ENCODE measurements around the gene TRIO. TPM values are rescaled to one million over a fixed set of nuclear protein-coding genes. Genes with fewer than 3 reads are reported as not detected.

The TRIO gene
- total RNA-seq, 1 experiment from 2014 or later = 136 TPM

DNA sequence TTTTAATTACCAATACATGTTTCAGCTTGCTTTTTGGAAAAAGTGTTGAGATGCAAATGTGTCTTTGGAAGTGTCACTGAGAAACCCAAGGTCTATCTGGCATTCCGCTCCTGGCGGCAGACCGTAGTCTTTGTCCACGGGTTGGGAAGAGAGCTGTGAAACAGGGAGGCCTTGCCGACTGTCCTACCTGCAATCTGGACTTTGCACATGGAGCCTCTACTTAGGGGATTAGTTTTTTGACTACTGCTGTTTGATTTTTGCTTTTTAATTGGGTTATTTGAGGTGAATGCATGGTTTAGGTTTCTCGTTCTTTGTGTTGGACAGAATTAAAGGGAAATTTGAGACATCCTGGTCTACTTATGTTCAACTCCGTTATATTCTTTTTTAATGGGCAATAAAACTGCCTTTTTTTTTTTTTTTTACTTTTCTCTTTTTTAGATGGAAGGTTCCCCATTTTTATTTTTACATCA lies 25.7 kb downstream of the TRIO start:
- H3K4me3 Mint-ChIP-seq (ENCODE audit: unreplicated experiment) = no peak overlapping the region
- no peak for DNase-seq (ENCODE audit: unreplicated experiment)
- H3K36me3 Mint-ChIP-seq (ENCODE audit: insufficient read depth, unreplicated experiment) = no peaks in the 10 kb centered on the region
- H3K27me3 Mint-ChIP-seq (ENCODE audit: insufficient read depth, unreplicated experiment) = no peaks in the 10 kb centered on the region
- no TSS peak for BruUV-seq (replicated peaks)
- TF ChIP-seq, protein P1, sequence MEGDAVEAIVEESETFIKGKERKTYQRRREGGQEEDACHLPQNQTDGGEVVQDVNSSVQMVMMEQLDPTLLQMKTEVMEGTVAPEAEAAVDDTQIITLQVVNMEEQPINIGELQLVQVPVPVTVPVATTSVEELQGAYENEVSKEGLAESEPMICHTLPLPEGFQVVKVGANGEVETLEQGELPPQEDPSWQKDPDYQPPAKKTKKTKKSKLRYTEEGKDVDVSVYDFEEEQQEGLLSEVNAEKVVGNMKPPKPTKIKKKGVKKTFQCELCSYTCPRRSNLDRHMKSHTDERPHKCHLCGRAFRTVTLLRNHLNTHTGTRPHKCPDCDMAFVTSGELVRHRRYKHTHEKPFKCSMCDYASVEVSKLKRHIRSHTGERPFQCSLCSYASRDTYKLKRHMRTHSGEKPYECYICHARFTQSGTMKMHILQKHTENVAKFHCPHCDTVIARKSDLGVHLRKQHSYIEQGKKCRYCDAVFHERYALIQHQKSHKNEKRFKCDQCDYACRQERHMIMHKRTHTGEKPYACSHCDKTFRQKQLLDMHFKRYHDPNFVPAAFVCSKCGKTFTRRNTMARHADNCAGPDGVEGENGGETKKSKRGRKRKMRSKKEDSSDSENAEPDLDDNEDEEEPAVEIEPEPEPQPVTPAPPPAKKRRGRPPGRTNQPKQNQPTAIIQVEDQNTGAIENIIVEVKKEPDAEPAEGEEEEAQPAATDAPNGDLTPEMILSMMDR (IDR thresholded peaks at IDR 0.05; ENCODE audit: unreplicated experiment) = no peak
- intact Hi-C loops (cut with micrococcal nuclease) = no loop called here
- ChIA-PET CTCF (interaction anchor here (0.6 to 1.3 kb wide), 2 partner anchors 12 to 35 kb away, joined by 3 read pairs; no protein-coding TSS in a partner anchor), POLR2A (interaction anchor here (0.6 to 4.6 kb wide), 6 partner anchors 10 to 21 kb away, joined by 4 to 26 read pairs (median 8); no protein-coding TSS in a partner anchor)
- peaks cover 65% of the 10 kb centered on the region for H3K4me1 Mint-ChIP-seq (ENCODE audit: insufficient read depth, unreplicated experiment)
- H3K9me3 Mint-ChIP-seq (ENCODE audit: unreplicated experiment) = peaks cover 9% of the 10 kb centered on the region
- no peak overlapping the region for H3K27ac Mint-ChIP-seq (ENCODE audit: low read depth, unreplicated experiment)

DNA sequence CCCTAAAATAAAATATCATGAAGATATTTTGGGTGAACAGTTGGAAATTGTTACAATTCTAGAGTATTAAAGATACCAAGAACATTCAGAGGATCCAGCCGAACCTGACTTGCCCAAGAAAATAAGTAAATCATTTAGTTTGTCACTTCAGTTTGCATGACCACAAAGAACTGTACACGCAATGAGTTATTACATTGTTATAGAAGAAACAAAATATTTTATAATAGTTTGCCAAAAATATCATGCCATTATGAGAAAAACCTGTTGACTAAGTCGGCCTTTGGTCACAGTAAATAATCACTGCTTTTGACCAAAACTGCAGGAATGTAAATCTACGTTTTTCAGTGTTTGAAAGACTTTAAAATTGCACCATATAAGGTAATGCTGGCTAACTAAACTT lies 27.9 kb downstream of the TRIO start:
- BruUV-seq (replicated peaks) = no TSS peak
- TF ChIP-seq, protein P1 (IDR thresholded peaks at IDR 0.05; ENCODE audit: unreplicated experiment) = no peak
- Mint-ChIP-seq H3K4me1 (ENCODE audit: insufficient read depth, unreplicated experiment) (peaks cover 64% of the 10 kb centered on the region), H3K36me3 (ENCODE audit: insufficient read depth, unreplicated experiment) (no peaks in the 10 kb centered on the region), H3K9me3 (ENCODE audit: unreplicated experiment) (no peaks in the 10 kb centered on the region), H3K27ac (ENCODE audit: low read depth, unreplicated experiment) (no peak overlapping the region), H3K27me3 (ENCODE audit: insufficient read depth, unreplicated experiment) (no peaks in the 10 kb centered on the region), H3K4me3 (ENCODE audit: unreplicated experiment) (no peak overlapping the region)
- DNase-seq (ENCODE audit: unreplicated experiment) = no peak
- CTCF ChIA-PET = interaction anchor here (0.6 to 1.4 kb wide), 5 partner anchors 12 to 470 kb away, joined by 3 to 6 read pairs (median 3); no protein-coding TSS in a partner anchor
- POLR2A ChIA-PET = interaction anchor here (0.9 to 5.0 kb wide), 5 partner anchors 9 to 25 kb away, joined by 3 to 54 read pairs (median 4); no protein-coding TSS in a partner anchor
- intact Hi-C loops (cut with micrococcal nuclease) = no loop called here

DNA sequence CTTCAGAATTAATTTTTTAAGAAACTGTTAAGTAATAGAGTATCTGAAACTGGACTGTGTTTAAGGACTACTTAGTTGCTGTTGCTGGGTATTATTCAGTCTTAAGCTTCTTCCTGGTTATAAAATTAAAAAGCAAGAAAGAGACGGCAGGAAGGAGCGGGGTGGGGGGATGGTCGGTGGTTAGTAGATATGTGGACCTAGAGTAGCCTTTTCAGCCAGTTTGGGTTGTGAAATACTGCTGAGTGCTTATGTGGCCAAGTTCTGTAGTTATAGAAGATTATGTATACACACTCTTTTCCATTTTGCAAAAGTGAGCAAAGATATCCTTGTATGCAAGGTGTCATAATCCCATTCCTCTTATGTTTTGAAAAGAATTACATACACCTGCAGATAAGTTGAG lies 28.5 kb downstream of the TRIO start:
- Mint-ChIP-seq H3K9me3 (ENCODE audit: unreplicated experiment) (no peaks in the 10 kb centered on the region), H3K36me3 (ENCODE audit: insufficient read depth, unreplicated experiment) (no peaks in the 10 kb centered on the region), H3K4me3 (ENCODE audit: unreplicated experiment) (no peak overlapping the region), H3K4me1 (ENCODE audit: insufficient read depth, unreplicated experiment) (peaks cover 59% of the 10 kb centered on the region), H3K27me3 (ENCODE audit: insufficient read depth, unreplicated experiment) (no peaks in the 10 kb centered on the region), H3K27ac (ENCODE audit: low read depth, unreplicated experiment) (no peak overlapping the region)
- TF ChIP-seq, protein P1 (IDR thresholded peaks at IDR 0.05; ENCODE audit: unreplicated experiment) = no peak
- intact Hi-C loops (cut with micrococcal nuclease) = no loop called here
- ChIA-PET POLR2A (interaction anchor here (0.9 to 5.0 kb wide), 6 partner anchors 9 to 26 kb away, joined by 3 to 54 read pairs (median 4); no protein-coding TSS in a partner anchor), CTCF (interaction anchor here (0.6 to 1.4 kb wide), 5 partner anchors 12 to 469 kb away, joined by 3 to 6 read pairs (median 3); no protein-coding TSS in a partner anchor)
- no TSS peak for BruUV-seq (replicated peaks)
- peak; percentile 51 for DNase-seq (ENCODE audit: unreplicated experiment)

DNA sequence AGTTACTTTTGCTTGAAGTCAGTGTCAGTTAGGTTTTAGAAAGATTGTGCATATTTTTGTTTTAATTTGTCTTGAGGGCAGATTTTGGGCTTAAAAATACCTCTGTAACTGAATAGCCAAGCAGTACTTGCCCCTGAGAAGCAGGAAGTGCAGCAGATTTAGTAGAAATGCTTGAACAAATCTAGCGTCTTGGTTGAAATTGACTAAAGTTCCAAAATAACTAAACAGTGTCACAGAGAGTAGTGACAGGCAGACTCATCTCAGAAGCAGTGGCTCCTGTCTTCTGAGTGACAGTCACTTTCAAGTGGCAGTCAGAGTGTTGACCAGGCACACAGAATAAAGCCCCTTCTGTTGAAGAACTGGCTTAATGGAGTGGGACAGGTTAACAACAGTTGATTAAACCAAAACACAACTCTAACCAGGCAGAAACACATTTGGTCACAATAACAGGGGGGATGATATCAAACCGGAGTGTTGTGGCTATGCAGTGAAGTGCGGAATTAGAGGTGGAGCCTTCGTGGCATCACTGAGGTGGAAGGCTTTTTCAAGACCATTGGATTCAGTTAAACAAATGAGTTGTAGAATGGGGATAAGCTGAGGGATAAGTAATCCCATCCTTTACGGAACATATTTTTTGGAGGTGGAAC lies 29.1 kb downstream of the TRIO start:
- no peak overlapping the region for H3K4me3 Mint-ChIP-seq (ENCODE audit: unreplicated experiment)
- no TSS peak for BruUV-seq (replicated peaks)
- CTCF ChIA-PET = interaction anchor here (1.4 kb wide), 1 partner anchor 98 kb away, joined by 3 read pairs; no protein-coding TSS in a partner anchor
- DNase-seq (ENCODE audit: unreplicated experiment) = no peak
- peaks cover 53% of the 10 kb centered on the region for H3K4me1 Mint-ChIP-seq (ENCODE audit: insufficient read depth, unreplicated experiment)
- no peaks in the 10 kb centered on the region for H3K27me3 Mint-ChIP-seq (ENCODE audit: insufficient read depth, unreplicated experiment)
- POLR2A ChIA-PET = interaction anchor here (0.9 to 5.0 kb wide), 4 partner anchors 8 to 17 kb away, joined by 3 to 54 read pairs (median 4); no protein-coding TSS in a partner anchor
- intact Hi-C loops (cut with micrococcal nuclease) = no loop called here
- H3K27ac Mint-ChIP-seq (ENCODE audit: low read depth, unreplicated experiment) = peak overlapping the region; percentile 90
- TF ChIP-seq, protein P1 (IDR thresholded peaks at IDR 0.05; ENCODE audit: unreplicated experiment) = no peak
- no peaks in the 10 kb centered on the region for H3K36me3 Mint-ChIP-seq (ENCODE audit: insufficient read depth, unreplicated experiment)
- no peaks in the 10 kb centered on the region for H3K9me3 Mint-ChIP-seq (ENCODE audit: unreplicated experiment)

Measured in MCF 10A (cell line).